Vagina (tissue), 2 donors: Measurements from ENCODE around the gene C19orf33. TPM values are rescaled to one million over a fixed set of nuclear protein-coding genes. Genes with fewer than 3 reads are reported as not detected.
A peak's percentile ranks its signal among the peaks of the same experiment; 100 is the strongest.

Source experiments
- DNase-seq, 2 donors: peaks; one replicate each; pipeline ENCODE4 v3.0.0-alpha.2; 2017; ENCODE audit errors: extremely low spot score in 2 of 2
- H3K27ac ChIP-seq: fragments of 200-600 bp; sonication (generic); one replicate; pipeline ENCODE4 v1.5.1; 2019
- H3K27me3 ChIP-seq: fragments of 200-600 bp; sonication (generic); one replicate; pipeline ENCODE4 v1.5.1; 2019
- H3K36me3 ChIP-seq, 2 donors: fragments of 200-600 bp; sonication (generic); one replicate each; pipeline ENCODE4 v1.5.1; 2017 to 2019
- H3K4me1 ChIP-seq: fragments of 200-600 bp; sonication (generic); one replicate; pipeline ENCODE4 v1.5.1; 2019
- H3K4me3 ChIP-seq, 2 donors: fragments of 200-600 bp; sonication (generic); 1 replicate in 1 of 2; 2 replicates in 1 of 2; pipeline ENCODE4 v1.5.1; 2016 to 2019
- H3K9me3 ChIP-seq: fragments of 200-600 bp; sonication (generic); one replicate; pipeline ENCODE4 v1.5.1; 2019
- POLR2A ChIP-seq, 2 donors: fragments of 450-650 bp; IDR thresholded peaks; one replicate each; pipeline ENCODE4 v1.6.1; 2017; ENCODE audit warnings: antibody characterized with exemption in 2 of 2, mild to moderate bottlenecking in 2 of 2, moderate library complexity in 2 of 2
- POLR2AphosphoS5 ChIP-seq, 2 donors: sonication (generic); formaldehyde crosslinking; IDR thresholded peaks; one replicate each; pipeline ENCODE4 v1.9.0; 2017; ENCODE audit warnings: antibody characterized with exemption in 2 of 2, mild to moderate bottlenecking in 2 of 2, low read depth in 1 of 2; ENCODE audit not compliant: insufficient read depth in 1 of 2
- intact Hi-C: fragments of 100-400 bp; cut with DNase I; formaldehyde crosslinking; loops from one replicate; pipeline ENCODE4 v1.15.1; 2023
- total RNA-seq: library from RNA; depleted of rRNA; stranded (reverse); fragments of >200 nt; gene quantifications from one replicate; pipeline ENCODE4 v1.2.3, GENCODE V29; 2016
- TF ChIP-seq, protein P1 (sequence below), 3 experiments: fragments of 450-650 bp in 2 of 3; fragments of 200-600 bp in 1 of 3; sonication (generic) in 1 of 3; IDR thresholded peaks; one replicate each; pipeline ENCODE4 v1.5.1; 2017 to 2019; ENCODE audit warnings: antibody characterized with exemption in 3 of 3, mild to moderate bottlenecking in 2 of 3, moderate library complexity in 2 of 3

The C19orf33 gene
- total RNA-seq, 1 donor from 2014 or later: 96.5 TPM

GRCh38 chr19:38321646-38322196, 17.7 kb downstream of the C19orf33 start:
- H3K27ac ChIP-seq: peak overlapping the region; percentile 92
- intact Hi-C loops: loop anchor here (1.0 to 5.0 kb wide), 2 partner anchors 10 to 74 kb away; no protein-coding TSS in a partner anchor
- peaks cover 0 to 3% of the 10 kb centered on the region in 2 donors for H3K36me3 ChIP-seq
- no peaks in the 10 kb centered on the region for H3K9me3 ChIP-seq
- DNase-seq: peak in 1 of 2 donors; percentile 93
- no peak for TF ChIP-seq POLR2A (IDR thresholded peaks at IDR 0.05)
- TF ChIP-seq POLR2AphosphoS5 (IDR thresholded peaks at IDR 0.05; ENCODE audit: insufficient read depth in 1 of 2, low read depth in 1 of 2): peak; percentile 93 to 95
- H3K4me3 ChIP-seq: peak overlapping the region; percentile 66 to 83
- H3K4me1 ChIP-seq: peaks cover 61% of the 10 kb centered on the region
- H3K27me3 ChIP-seq: no peaks in the 10 kb centered on the region

DNA sequence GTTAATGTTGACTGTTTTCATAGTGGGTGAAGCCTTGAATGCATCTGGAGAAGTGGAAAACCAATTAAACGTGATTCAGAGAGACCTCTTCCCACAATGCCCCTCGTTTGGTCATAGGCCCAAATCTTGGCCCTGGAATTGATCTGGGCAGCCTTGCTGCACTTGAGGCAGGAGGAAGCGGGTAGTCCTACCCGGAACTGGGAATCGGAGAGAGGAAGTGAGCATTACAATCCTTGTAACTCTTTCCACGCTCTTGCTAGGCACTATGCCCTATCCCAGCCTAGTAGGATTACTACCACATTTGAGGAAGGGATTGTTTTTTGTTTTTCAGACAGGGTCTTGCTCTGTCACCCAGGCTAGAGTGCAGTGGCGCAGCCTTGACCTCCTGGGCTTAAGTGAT, 19.2 kb downstream of the C19orf33 start:
- DNase-seq: peak in 1 of 2 donors; percentile 58
- peak overlapping the region; percentile 92 for H3K27ac ChIP-seq
- H3K36me3 ChIP-seq: peaks cover 0 to 19% of the 10 kb centered on the region in 2 donors
- H3K4me3 ChIP-seq: no peak overlapping the region
- no peak for TF ChIP-seq POLR2AphosphoS5 (IDR thresholded peaks at IDR 0.05; ENCODE audit: insufficient read depth in 1 of 2, low read depth in 1 of 2)
- no peak for TF ChIP-seq POLR2A (IDR thresholded peaks at IDR 0.05)
- TF ChIP-seq, protein P1, sequence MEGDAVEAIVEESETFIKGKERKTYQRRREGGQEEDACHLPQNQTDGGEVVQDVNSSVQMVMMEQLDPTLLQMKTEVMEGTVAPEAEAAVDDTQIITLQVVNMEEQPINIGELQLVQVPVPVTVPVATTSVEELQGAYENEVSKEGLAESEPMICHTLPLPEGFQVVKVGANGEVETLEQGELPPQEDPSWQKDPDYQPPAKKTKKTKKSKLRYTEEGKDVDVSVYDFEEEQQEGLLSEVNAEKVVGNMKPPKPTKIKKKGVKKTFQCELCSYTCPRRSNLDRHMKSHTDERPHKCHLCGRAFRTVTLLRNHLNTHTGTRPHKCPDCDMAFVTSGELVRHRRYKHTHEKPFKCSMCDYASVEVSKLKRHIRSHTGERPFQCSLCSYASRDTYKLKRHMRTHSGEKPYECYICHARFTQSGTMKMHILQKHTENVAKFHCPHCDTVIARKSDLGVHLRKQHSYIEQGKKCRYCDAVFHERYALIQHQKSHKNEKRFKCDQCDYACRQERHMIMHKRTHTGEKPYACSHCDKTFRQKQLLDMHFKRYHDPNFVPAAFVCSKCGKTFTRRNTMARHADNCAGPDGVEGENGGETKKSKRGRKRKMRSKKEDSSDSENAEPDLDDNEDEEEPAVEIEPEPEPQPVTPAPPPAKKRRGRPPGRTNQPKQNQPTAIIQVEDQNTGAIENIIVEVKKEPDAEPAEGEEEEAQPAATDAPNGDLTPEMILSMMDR (IDR thresholded peaks at IDR 0.05): no peak
- H3K27me3 ChIP-seq: no peaks in the 10 kb centered on the region
- H3K4me1 ChIP-seq: peaks cover 52% of the 10 kb centered on the region
- intact Hi-C loops: loop anchor here (5.0 kb wide), 1 partner anchor 76 kb away; no protein-coding TSS in a partner anchor
- no peaks in the 10 kb centered on the region for H3K9me3 ChIP-seq

DNA sequence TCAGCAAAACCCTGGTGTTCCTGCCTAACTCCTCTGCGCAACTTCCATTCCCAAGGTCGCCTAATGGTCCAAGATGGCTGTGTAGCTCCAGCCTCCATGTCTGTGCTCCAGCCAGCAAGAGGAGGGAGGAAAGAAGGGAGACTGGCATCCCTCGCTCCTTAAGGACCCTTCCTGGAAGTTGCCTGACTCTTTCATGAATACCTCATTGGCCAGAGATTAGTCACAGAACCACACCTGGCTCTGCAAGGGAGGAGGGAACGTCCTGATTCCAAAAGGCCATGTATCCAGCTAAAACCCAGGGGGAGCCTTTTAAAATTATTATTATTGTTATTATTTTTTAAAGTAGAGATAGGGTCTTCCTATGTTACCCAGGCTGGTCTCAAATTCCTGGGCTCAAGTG, 20.4 kb downstream of the C19orf33 start:
- no peak for TF ChIP-seq POLR2A (IDR thresholded peaks at IDR 0.05)
- no peak for DNase-seq
- Histone ChIP-seq H3K27ac (no peak overlapping the region), H3K27me3 (no peaks in the 10 kb centered on the region), H3K36me3 (peaks cover 0 to 21% of the 10 kb centered on the region in 2 donors), H3K9me3 (no peaks in the 10 kb centered on the region), H3K4me3 (no peak overlapping the region), H3K4me1 (peaks cover 41% of the 10 kb centered on the region)
- intact Hi-C loops: loop anchor here (5.0 kb wide), 1 partner anchor 77 kb away; no protein-coding TSS in a partner anchor

GRCh38 chr19:38326591-38326990, 22.5 kb downstream of the C19orf33 start:
- H3K27me3 ChIP-seq: no peaks in the 10 kb centered on the region
- TF ChIP-seq POLR2A (IDR thresholded peaks at IDR 0.05) (no peak), POLR2AphosphoS5 (IDR thresholded peaks at IDR 0.05; ENCODE audit: insufficient read depth in 1 of 2, low read depth in 1 of 2) (no peak)
- TF ChIP-seq, protein P1 (IDR thresholded peaks at IDR 0.05): no peak
- H3K4me3 ChIP-seq: no peak overlapping the region
- DNase-seq: no peak
- intact Hi-C loops: no loop called here
- H3K9me3 ChIP-seq: no peaks in the 10 kb centered on the region
- peaks cover 0 to 21% of the 10 kb centered on the region in 2 donors for H3K36me3 ChIP-seq
- no peak overlapping the region for H3K27ac ChIP-seq
- H3K4me1 ChIP-seq: peaks cover 24% of the 10 kb centered on the region

- Histone ChIP-seq H3K27ac (no peak overlapping the region), H3K36me3 (peaks cover 0 to 21% of the 10 kb centered on the region in 2 donors), H3K4me1 (no peaks in the 10 kb centered on the region), H3K9me3 (no peaks in the 10 kb centered on the region), H3K4me3 (no peak overlapping the region), H3K27me3 (no peaks in the 10 kb centered on the region)
- TF ChIP-seq POLR2AphosphoS5 (IDR thresholded peaks at IDR 0.05; ENCODE audit: insufficient read depth in 1 of 2, low read depth in 1 of 2): no peak
- no peak for TF ChIP-seq POLR2A (IDR thresholded peaks at IDR 0.05)
- TF ChIP-seq, protein P1 (IDR thresholded peaks at IDR 0.05): no peak
- no peak for DNase-seq
- intact Hi-C loops: no loop called here
Observed at GRCh38 chr19:38329651-38330050, 25.6 kb downstream of the C19orf33 start.

GRCh38 chr19:38331728-38332127, 27.7 kb downstream of the C19orf33 start:
- H3K9me3 ChIP-seq: no peaks in the 10 kb centered on the region
- H3K27ac ChIP-seq: no peak overlapping the region
- TF ChIP-seq, protein P1 (IDR thresholded peaks at IDR 0.05): no peak
- no peak for DNase-seq
- no peaks in the 10 kb centered on the region for H3K27me3 ChIP-seq
- peaks cover 0 to 18% of the 10 kb centered on the region in 2 donors for H3K36me3 ChIP-seq
- H3K4me1 ChIP-seq: no peaks in the 10 kb centered on the region
- H3K4me3 ChIP-seq: no peak overlapping the region
- intact Hi-C loops: loop anchor here (1.0 kb wide), 1 partner anchor 9 kb away; no protein-coding TSS in a partner anchor
